BE2C (cell line): ENCODE results near the gene OR7C2.

ENCODE experiments used
- DNase-seq: peaks from one replicate; pipeline ENCODE4 v3.0.0-alpha.2; 2020
- H3K27me3 ChIP-seq: fragments of 250-450 bp; sonication (Bioruptor Pico); 2 replicates; pipeline ENCODE4 v1.5.1; 2020; ENCODE audit warnings: mild to moderate bottlenecking
- H3K36me3 ChIP-seq: fragments of 250-450 bp; sonication (Bioruptor Pico); 2 replicates; pipeline ENCODE4 v1.5.1; 2020; ENCODE audit warnings: mild to moderate bottlenecking
- H3K4me1 ChIP-seq: fragments of 250-450 bp; sonication (Bioruptor Pico); 2 replicates; pipeline ENCODE4 v1.5.1; 2020
- H3K4me3 ChIP-seq: 2 replicates; pipeline ENCODE4 v1.5.1; 2011; ENCODE audit warnings: low read depth, low read length
- H3K9me3 ChIP-seq: fragments of 250-450 bp; sonication (Bioruptor Pico); 2 replicates; pipeline ENCODE4 v1.5.1; 2020
- TF ChIP-seq, protein P1 (sequence below): IDR thresholded peaks from 2 replicates; pipeline ENCODE4 v1.5.1; 2012; ENCODE audit warnings: mild to moderate bottlenecking, low read depth, low read length

The OR7C2 gene

GRCh38 chr19:14954071-14954655 is 12.9 kb downstream of the OR7C2 start:
- TF ChIP-seq, protein P1, sequence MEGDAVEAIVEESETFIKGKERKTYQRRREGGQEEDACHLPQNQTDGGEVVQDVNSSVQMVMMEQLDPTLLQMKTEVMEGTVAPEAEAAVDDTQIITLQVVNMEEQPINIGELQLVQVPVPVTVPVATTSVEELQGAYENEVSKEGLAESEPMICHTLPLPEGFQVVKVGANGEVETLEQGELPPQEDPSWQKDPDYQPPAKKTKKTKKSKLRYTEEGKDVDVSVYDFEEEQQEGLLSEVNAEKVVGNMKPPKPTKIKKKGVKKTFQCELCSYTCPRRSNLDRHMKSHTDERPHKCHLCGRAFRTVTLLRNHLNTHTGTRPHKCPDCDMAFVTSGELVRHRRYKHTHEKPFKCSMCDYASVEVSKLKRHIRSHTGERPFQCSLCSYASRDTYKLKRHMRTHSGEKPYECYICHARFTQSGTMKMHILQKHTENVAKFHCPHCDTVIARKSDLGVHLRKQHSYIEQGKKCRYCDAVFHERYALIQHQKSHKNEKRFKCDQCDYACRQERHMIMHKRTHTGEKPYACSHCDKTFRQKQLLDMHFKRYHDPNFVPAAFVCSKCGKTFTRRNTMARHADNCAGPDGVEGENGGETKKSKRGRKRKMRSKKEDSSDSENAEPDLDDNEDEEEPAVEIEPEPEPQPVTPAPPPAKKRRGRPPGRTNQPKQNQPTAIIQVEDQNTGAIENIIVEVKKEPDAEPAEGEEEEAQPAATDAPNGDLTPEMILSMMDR: no peak
- H3K36me3 ChIP-seq: no peaks in the 10 kb centered on the region
- H3K27me3 ChIP-seq: no peaks in the 10 kb centered on the region
- no peaks in the 10 kb centered on the region for H3K4me1 ChIP-seq
- H3K9me3 ChIP-seq: no peaks in the 10 kb centered on the region
- peak; percentile 16 for DNase-seq
- no peak overlapping the region for H3K4me3 ChIP-seq

GRCh38 chr19:14957464-14957863 is 16.2 kb downstream of the OR7C2 start:
- Histone ChIP-seq H3K27me3 (no peaks in the 10 kb centered on the region), H3K9me3 (no peaks in the 10 kb centered on the region), H3K4me1 (no peaks in the 10 kb centered on the region), H3K36me3 (no peaks in the 10 kb centered on the region), H3K4me3 (no peak overlapping the region)
- TF ChIP-seq, protein P1: no peak
- DNase-seq: no peak

DNA sequence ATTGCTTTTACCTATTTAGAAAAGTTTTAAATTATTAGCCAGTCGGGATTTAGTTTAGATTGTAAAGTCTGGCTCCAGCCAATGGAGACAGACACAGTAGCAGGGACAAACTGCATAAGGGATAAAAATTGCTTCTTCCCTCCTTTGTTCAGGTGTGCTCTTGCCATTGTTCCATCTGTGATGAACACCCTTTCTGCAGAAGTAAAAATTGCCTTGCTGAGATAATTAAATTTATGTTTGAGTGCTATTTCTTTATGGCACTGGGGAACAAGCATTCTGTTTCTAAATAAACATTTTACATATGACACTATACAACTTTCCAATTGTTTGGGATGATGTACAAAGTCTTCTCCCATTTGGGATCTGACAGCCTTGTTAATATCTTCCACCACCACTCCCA is 18.0 kb downstream of the OR7C2 start:
- Histone ChIP-seq H3K36me3 (no peaks in the 10 kb centered on the region), H3K9me3 (no peaks in the 10 kb centered on the region), H3K27me3 (no peaks in the 10 kb centered on the region), H3K4me3 (no peak overlapping the region), H3K4me1 (no peaks in the 10 kb centered on the region)
- DNase-seq: no peak
- TF ChIP-seq, protein P1: no peak

DNA sequence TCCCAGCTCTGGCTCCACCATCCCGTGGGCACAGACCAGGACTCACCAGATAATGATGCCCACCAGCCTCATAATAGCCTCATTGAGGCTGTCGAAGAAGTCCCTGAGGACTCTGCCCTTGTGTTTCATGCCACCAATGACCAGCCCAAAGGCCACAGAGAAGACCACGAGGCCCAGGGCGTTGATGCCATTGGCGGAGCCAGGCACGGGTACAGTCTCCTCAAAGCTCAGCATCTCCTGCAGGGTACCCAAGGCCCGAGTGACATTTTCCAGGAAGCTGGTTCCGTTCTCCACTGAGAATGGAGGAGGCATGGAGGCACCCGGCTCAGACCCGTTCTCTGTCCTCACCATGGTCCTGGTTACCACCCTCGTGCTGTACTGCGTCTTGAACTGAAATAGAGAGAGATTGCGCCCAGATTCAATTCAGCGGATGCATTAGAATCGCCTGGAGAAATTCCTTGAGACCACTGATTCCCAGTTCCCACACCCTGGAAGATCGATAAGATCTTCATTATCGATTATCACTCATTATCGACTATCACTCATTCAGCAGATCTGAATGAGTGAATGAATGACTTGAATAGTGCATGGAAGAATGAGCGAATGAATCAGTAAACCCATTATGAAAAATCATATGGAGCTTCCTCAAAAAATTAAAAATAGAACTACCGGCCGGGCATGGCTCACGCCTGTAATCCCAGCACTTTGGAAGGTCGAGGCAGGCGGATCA is 20.8 kb downstream of the OR7C2 start:
- TF ChIP-seq, protein P1: no peak
- Histone ChIP-seq H3K4me1 (no peaks in the 10 kb centered on the region), H3K4me3 (no peak overlapping the region), H3K27me3 (no peaks in the 10 kb centered on the region), H3K9me3 (no peaks in the 10 kb centered on the region), H3K36me3 (no peaks in the 10 kb centered on the region)
- no peak for DNase-seq

DNA sequence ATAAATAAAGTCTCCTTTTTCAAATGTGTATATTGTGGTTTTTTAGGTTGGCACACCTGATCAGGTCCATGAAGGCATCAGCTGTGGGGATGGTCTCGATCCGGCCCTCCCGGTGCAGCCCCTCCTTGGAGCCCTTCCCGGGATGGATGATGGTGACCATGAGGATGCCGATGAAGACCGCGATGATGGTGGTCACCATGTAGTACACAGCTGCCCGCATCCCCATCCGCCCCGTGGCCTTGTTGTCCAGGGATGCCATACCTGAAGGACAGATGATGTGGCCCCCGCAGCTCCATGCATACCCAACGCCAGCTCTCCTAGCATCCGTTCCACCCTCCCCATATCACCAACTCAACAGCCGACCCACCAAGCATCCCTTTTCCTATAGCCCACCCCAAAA is 27.0 kb downstream of the OR7C2 start:
- Histone ChIP-seq H3K36me3 (no peaks in the 10 kb centered on the region), H3K4me1 (no peaks in the 10 kb centered on the region), H3K9me3 (no peaks in the 10 kb centered on the region; the same call in 1 of the 2 replicates), H3K4me3 (no peak overlapping the region), H3K27me3 (no peaks in the 10 kb centered on the region)
- DNase-seq: no peak
- TF ChIP-seq, protein P1: no peak

DNA sequence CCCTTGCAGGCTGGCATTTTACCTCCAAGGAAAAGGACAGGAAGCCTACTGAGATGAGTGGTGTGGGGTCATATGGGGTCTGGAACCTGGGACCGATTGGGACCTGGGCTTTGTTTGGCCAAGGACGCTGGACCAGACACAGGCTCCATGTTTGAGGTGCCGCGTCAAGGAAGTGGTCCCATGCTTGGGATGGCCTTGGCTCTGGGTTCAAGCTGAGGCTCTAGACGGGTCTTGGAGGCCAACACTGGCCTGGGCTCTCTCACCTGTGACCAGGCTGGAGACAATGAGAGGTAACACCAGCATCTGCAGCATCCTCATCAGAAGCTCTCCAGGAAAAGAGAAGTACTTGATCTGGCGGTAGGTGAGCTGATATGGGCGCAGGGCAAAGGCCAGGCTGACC is 30.2 kb downstream of the OR7C2 start:
- H3K36me3 ChIP-seq: no peaks in the 10 kb centered on the region
- no peak overlapping the region for H3K4me3 ChIP-seq
- no peaks in the 10 kb centered on the region for H3K27me3 ChIP-seq
- no peaks in the 10 kb centered on the region; the same call in 1 of the 2 replicates for H3K9me3 ChIP-seq
- no peaks in the 10 kb centered on the region for H3K4me1 ChIP-seq
- TF ChIP-seq, protein P1: no peak
- no peak for DNase-seq
